ENCODE results near the gene GGT6.

DNA sequence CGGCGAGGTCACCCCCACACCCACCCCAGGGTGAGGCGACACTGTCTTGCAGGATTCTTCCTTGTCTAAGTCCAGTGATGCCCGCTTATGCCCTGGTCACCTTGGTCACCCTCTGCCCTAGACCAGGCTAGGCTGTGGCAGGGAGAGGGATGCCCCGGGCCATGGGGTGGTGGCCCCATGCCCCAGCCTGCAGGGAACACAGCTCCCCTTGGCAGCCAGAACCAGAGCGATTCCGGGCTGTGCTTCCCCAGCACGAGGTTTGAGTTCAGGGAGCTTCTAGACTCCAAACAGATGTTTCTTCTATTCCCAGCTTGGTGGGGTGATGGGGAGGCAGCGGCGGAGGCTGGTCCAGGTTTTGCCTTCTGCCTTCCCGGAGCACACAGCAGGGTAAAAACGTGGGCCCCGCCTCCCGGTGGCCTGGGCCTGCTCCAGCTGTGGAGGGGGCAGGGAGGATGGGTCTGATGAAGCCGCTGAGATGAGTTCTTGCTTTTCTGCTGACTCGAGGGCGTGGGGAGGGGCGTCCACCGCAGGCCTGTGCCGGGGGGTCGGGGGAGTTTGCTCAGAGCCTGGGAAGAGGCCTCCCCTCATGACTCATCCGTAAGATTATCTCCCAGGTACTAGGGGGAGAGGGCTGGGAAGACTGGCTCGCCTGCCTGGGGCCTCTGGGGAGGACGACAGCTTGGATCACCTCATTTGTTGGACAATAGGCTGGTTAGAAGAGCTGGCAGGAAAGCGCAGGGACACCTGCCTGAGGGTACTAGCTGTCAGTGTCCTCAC is 39.3 kb upstream of the GGT6 start:
- TF ChIP-seq CTCF (IDR thresholded peaks at IDR 0.05; ENCODE audit: borderline replicate concordance, extremely low read depth, low read length, poor library complexity, severe bottlenecking), result no peak
- no peak for TF ChIP-seq EZH2 (IDR thresholded peaks at IDR 0.05; ENCODE audit: borderline replicate concordance, low read depth, low read length, severe bottlenecking)

All from DND-41 (cell line).